ENCODE data around the gene SIRT2. TPM values are rescaled to one million over a fixed set of nuclear protein-coding genes. Genes with fewer than 3 reads are reported as not detected.

Gene SIRT2
- polyA plus RNA-seq, 1 experiment = 45.5 TPM

DNA sequence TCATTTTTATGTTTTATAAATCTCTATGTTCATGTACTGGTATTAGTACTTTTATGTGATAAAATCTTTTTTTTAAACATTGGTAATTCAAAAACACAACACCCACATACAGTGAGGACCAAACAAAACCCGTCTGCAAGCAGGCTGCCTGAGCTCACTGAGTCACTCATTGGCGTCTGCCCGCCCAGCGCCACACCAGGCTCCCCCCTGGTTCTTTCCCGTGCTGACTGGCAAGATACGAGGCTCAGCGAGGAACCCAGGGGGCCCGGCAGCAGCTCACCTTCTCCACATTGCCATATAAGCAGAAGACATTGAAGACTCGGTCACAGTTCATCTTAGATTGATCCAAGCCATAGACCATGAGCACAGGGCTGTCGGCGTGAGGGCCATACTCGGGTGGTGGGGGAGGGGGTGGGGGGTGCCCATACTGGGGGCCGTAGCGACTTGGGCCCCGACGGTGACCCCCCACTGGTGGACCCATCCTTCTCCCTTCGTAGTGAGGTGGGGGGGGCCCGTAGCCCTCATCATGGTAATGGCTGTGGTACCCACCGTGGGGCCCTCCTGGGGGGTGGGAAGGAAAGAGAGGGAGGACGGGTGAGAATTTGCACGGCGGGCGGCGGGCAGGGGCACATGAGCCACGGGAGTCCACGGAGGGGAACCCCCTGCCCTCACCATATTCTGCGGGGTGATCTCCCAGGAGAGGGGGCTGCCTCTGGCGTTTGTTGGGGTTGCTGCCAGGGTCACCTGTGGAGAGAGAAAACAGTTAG is 59.4 kb downstream of the SIRT2 start:
- POLR2A ChIA-PET = interaction anchor here (0.8 to 1.7 kb wide), 3 partner anchors 8 to 14 kb away, joined by 3 to 7 read pairs (median 4); partner anchors contain the start of gene ECH1

DNA sequence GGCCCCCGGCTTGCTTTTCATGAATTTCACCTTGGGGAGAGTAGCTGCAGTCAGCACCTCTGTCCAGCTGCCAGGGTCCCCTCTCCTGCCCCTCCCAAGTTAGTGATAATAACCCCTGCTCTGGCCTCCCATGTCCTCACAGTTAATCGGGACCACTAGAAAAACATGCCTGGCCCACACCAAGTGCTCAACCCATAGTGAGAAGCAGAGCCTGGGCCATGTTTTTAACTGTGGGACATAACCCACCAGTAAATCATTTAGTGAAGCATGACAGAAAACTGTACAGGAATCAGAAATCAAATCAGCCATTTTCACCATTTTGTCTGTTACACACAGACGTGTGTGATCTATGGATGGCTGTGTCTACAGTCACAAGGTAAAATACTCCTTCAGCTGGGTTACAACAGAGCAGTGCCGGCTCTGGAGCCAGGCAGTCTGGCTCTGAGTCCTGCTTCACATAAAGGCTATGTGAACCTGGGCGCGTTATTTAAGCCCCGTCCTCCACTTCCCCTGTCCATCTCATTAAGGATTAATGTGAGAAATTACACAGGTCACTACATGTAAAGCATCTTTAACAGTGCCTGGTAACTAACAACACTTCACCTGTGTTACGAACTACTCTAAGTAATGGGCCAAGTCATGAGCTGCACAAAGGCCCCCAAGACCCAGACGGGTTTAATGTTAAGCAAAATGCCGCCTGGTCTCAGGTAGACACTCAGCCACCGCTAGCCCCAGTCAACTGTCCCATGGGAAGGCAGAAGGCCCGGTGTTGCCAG is 60.2 kb downstream of the SIRT2 start:
- ChIA-PET CTCF (no interaction called here), POLR2A (interaction anchor here (1.5 to 1.7 kb wide), 2 partner anchors 10 to 106 kb away, joined by 5 to 7 read pairs; no protein-coding TSS in a partner anchor)
- H3K9me3 ChIP-seq (ENCODE audit: control insufficient read depth, insufficient read depth, low read length) = no peaks in the 10 kb centered on the region
- no peak overlapping the region for H3K27ac ChIP-seq (ENCODE audit: low read depth, low read length)
- TF ChIP-seq, protein P1, sequence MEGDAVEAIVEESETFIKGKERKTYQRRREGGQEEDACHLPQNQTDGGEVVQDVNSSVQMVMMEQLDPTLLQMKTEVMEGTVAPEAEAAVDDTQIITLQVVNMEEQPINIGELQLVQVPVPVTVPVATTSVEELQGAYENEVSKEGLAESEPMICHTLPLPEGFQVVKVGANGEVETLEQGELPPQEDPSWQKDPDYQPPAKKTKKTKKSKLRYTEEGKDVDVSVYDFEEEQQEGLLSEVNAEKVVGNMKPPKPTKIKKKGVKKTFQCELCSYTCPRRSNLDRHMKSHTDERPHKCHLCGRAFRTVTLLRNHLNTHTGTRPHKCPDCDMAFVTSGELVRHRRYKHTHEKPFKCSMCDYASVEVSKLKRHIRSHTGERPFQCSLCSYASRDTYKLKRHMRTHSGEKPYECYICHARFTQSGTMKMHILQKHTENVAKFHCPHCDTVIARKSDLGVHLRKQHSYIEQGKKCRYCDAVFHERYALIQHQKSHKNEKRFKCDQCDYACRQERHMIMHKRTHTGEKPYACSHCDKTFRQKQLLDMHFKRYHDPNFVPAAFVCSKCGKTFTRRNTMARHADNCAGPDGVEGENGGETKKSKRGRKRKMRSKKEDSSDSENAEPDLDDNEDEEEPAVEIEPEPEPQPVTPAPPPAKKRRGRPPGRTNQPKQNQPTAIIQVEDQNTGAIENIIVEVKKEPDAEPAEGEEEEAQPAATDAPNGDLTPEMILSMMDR (IDR thresholded peaks at IDR 0.05; ENCODE audit: low read depth, low read length) = no peak
- no peak overlapping the region for H3K4me3 ChIP-seq (ENCODE audit: low read depth, low read length)
- H3K27me3 ChIP-seq (ENCODE audit: control insufficient read depth, insufficient read depth, low read length) = no peaks in the 10 kb centered on the region
- DNase-seq (ENCODE audit: low read depth, low spot score) = no peak

More for the DNA sequence above, 59.4 kb downstream of the SIRT2 start:
- H3K27ac ChIP-seq (ENCODE audit: low read depth, low read length) = no peak overlapping the region
- no peak for DNase-seq (ENCODE audit: low read depth, low spot score)
- no peaks in the 10 kb centered on the region for H3K9me3 ChIP-seq (ENCODE audit: control insufficient read depth, insufficient read depth, low read length)
- no peaks in the 10 kb centered on the region for H3K27me3 ChIP-seq (ENCODE audit: control insufficient read depth, insufficient read depth, low read length)
- CTCF ChIA-PET = no interaction called here
- H3K4me3 ChIP-seq (ENCODE audit: low read depth, low read length) = no peak overlapping the region
- TF ChIP-seq, protein P1 (IDR thresholded peaks at IDR 0.05; ENCODE audit: low read depth, low read length) = no peak

DNA sequence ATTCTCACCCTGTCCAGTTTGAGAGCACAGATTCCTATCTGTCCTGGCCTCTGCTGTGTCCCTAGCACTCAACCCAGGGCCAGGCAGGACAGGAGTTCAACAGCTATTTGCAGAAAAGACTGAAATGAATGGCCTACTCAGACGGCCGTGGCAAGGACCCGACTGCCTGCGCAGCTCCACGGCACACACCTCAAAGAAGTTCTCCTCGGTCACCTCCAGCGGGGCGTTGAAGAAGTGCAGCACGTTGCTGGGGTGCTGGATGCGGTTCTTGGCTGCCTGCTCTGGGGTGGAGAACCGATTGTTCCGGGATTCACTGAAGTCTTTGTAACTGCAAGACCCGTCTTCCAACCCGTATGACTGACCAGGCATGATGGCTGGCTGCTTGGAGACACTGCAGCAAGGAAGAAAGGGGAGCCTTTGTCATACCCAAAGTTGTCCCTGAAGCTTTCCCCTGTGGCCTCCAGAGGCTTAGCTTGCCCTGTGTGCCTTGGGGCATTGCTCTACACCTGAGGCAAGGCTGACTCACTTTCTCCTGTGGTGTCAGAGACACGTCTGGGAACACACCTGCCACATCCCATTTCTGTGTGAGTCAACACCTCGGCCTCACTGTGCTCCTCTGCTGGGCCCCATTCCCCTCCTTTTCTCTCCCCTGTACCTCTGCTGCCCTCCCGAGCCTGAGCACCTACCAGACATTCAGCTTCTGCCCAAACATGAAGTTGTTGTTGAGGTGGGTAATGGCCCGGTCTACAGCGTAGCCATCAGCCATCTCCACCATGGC is 61.0 kb downstream of the SIRT2 start:
- Histone ChIP-seq H3K27me3 (ENCODE audit: control insufficient read depth, insufficient read depth, low read length) (no peaks in the 10 kb centered on the region), H3K9me3 (ENCODE audit: control insufficient read depth, insufficient read depth, low read length) (no peaks in the 10 kb centered on the region), H3K27ac (ENCODE audit: low read depth, low read length) (peak overlapping the region; percentile 21), H3K4me3 (ENCODE audit: low read depth, low read length) (no peak overlapping the region)
- CTCF ChIA-PET = no interaction called here
- POLR2A ChIA-PET = interaction anchor here (1.1 to 1.7 kb wide), 4 partner anchors 8 to 106 kb away, joined by 3 to 7 read pairs (median 4); partner anchors contain the start of gene NFKBIB
- TF ChIP-seq, protein P1 (IDR thresholded peaks at IDR 0.05; ENCODE audit: low read depth, low read length) = no peak
- no peak for DNase-seq (ENCODE audit: low read depth, low spot score)

DNA sequence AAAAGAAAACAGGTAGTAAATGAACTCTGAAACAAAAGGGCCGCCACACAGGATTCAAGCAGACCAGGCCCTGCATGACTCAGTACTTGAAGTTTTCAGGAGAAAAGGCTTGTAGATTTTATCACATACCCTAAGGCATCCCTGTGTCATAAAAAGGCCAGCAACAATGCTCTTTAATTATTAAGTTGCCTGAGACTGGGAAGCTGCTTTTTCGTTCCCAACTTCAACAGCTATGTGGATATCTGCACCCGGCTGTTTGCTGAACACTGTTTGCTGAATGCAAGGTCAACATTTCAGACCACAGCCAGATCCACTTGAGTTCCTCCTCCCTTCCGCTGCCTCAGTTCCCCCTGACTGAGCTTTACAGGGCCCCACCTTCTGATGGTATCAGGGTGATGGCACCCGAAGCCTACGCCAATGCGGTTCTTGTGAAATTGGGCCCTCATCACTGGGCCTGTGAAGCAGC is 61.7 kb downstream of the SIRT2 start:
- ChIA-PET CTCF (no interaction called here), POLR2A (interaction anchor here (0.6 to 1.5 kb wide), 4 partner anchors 9 to 1489 kb away, joined by 3 to 5 read pairs (median 4); partner anchors contain the start of gene NFKBIB)
- H3K27ac ChIP-seq (ENCODE audit: low read depth, low read length) = peak overlapping the region; percentile 21
- no peak for DNase-seq (ENCODE audit: low read depth, low spot score)
- H3K9me3 ChIP-seq (ENCODE audit: control insufficient read depth, insufficient read depth, low read length) = no peaks in the 10 kb centered on the region
- H3K27me3 ChIP-seq (ENCODE audit: control insufficient read depth, insufficient read depth, low read length) = no peaks in the 10 kb centered on the region
- no peak overlapping the region for H3K4me3 ChIP-seq (ENCODE audit: low read depth, low read length)
- TF ChIP-seq, protein P1 (IDR thresholded peaks at IDR 0.05; ENCODE audit: low read depth, low read length) = no peak

Measured in AG04450 (cell line).